Thyroid gland (tissue), 4 donors: ENCODE measurements around the gene LIPH. TPM values are rescaled to one million over a fixed set of nuclear protein-coding genes. Genes with fewer than 3 reads are reported as not detected.

Experiments
- DNase-seq, 2 donors: peaks; one replicate each; pipeline ENCODE4 v3.0.0-alpha.2; 2019
- H3K27ac ChIP-seq, 3 donors: fragments of 200-600 bp; sonication (generic); 1 replicate in 2 of 3; 2 replicates in 1 of 3; pipeline ENCODE4 v1.5.1; 2016 to 2019; ENCODE audit warnings: mild to moderate bottlenecking in 1 of 3, moderate library complexity in 1 of 3
- H3K27me3 ChIP-seq: fragments of 200-600 bp; sonication (generic); one replicate; pipeline ENCODE4 v1.5.1; 2019
- H3K36me3 ChIP-seq, 2 donors: fragments of 200-600 bp; sonication (generic); one replicate each; pipeline ENCODE4 v1.5.1; 2016 to 2019
- H3K4me1 ChIP-seq, 2 donors: fragments of 200-600 bp; sonication (generic); one replicate each; pipeline ENCODE4 v1.5.1; 2017 to 2019
- H3K4me3 ChIP-seq, 3 donors: fragments of 200-600 bp; sonication (generic); replicated peaks in 1 of 3; 1 replicate in 2 of 3; 2 replicates in 1 of 3; pipeline ENCODE4 v1.5.1; 2016; ENCODE audit warnings: mild to moderate bottlenecking in 1 of 3
- H3K9me3 ChIP-seq: fragments of 200-600 bp; sonication (generic); one replicate; pipeline ENCODE4 v1.5.1; 2017
- POLR2A ChIP-seq, 2 donors: fragments of 450-650 bp; IDR thresholded peaks; one replicate each; pipeline ENCODE4 v1.6.1; 2017; ENCODE audit warnings: antibody characterized with exemption in 2 of 2, mild to moderate bottlenecking in 2 of 2, moderate library complexity in 1 of 2
- WGBS, 2 donors: methylation state at CpG; one replicate each; pipeline ENCODE4 v1.1.5; 2017; 5-methylcytosine and 5-hydroxymethylcytosine counted together
- intact Hi-C: fragments of 100-400 bp; cut with DNase I; formaldehyde crosslinking; loops from one replicate; pipeline ENCODE4 v1.15.1; 2023
- total RNA-seq, 4 donors: library from RNA; depleted of rRNA; stranded (reverse); fragments of >200 nt; gene quantifications; one replicate each; pipeline ENCODE4 v1.2.3, GENCODE V29; 2016
- TF ChIP-seq, protein P1 (sequence below), 6 experiments: fragments of 200-600 bp in 3 of 6; fragments of 450-650 bp in 3 of 6; sonication (generic) in 3 of 6; IDR thresholded peaks; one replicate each; pipeline ENCODE4 v1.5.1; 2016 to 2019; ENCODE audit warnings: antibody characterized with exemption in 6 of 6, mild to moderate bottlenecking in 2 of 6, inconsistent platforms in 1 of 6, moderate library complexity in 1 of 6

The LIPH gene
- total RNA-seq, 4 donors from 2014 or later = 0.13 to 0.81 (median 0.29) TPM; not detected in 1

DNA sequence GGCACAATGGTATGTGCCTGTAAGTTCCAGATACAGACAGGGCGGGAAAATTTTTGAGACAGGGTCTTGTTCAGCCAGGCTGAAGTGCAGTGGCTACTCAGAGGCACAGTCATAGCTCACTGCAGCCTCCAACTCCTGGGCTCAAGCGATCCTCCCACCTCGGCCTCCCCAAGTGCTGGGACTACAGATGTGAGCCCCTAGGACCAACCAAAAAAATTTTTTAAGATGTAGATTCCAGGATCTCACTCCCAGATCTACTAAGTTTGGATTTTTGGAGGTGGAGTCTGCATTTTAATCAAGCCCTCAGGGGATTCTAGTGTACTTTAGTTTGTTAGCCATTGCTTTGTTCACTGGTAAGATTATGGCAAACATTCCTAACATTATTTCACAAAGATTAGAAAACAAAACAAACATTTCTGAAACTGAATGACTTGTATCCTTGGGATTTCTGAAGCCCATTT, 2.7 kb downstream of the LIPH start:
- WGBS, 2 donors = 84 to 97% methylated on average over 3 of the region's 3 CpGs
- H3K27me3 ChIP-seq = no peaks in the 10 kb centered on the region
- no peak overlapping the region for H3K4me3 ChIP-seq
- H3K36me3 ChIP-seq = no peaks in the 10 kb centered on the region
- DNase-seq = no peak
- H3K27ac ChIP-seq = no peak overlapping the region
- TF ChIP-seq, protein P1, sequence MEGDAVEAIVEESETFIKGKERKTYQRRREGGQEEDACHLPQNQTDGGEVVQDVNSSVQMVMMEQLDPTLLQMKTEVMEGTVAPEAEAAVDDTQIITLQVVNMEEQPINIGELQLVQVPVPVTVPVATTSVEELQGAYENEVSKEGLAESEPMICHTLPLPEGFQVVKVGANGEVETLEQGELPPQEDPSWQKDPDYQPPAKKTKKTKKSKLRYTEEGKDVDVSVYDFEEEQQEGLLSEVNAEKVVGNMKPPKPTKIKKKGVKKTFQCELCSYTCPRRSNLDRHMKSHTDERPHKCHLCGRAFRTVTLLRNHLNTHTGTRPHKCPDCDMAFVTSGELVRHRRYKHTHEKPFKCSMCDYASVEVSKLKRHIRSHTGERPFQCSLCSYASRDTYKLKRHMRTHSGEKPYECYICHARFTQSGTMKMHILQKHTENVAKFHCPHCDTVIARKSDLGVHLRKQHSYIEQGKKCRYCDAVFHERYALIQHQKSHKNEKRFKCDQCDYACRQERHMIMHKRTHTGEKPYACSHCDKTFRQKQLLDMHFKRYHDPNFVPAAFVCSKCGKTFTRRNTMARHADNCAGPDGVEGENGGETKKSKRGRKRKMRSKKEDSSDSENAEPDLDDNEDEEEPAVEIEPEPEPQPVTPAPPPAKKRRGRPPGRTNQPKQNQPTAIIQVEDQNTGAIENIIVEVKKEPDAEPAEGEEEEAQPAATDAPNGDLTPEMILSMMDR (IDR thresholded peaks at IDR 0.05) = no peak
- TF ChIP-seq POLR2A (IDR thresholded peaks at IDR 0.05) = no peak
- intact Hi-C loops = no loop called here
- no peaks in the 10 kb centered on the region for H3K4me1 ChIP-seq
- H3K9me3 ChIP-seq = no peaks in the 10 kb centered on the region

DNA sequence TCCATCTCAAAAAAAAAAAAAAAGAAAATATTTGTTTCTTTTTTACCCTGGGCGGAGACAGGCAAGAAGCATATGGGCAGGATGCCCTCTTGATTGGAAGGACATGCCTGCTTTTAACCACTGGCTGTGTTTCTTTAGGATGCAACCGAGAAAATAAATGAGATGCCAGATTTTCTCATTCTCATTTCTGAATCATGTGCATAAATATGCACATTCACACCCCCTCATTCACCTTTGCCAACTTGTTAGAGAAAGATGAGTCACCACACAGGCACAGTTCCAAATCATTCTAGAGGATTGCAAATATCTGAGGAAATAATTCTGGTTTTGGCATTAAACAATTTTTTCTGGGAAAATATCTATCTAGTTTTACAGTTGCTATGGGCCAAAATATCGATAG, 3.3 kb downstream of the LIPH start:
- WGBS, 2 donors = 66 to 68% methylated on average over 3 of the region's 3 CpGs
- Histone ChIP-seq H3K9me3 (no peaks in the 10 kb centered on the region), H3K27me3 (no peaks in the 10 kb centered on the region), H3K36me3 (no peaks in the 10 kb centered on the region), H3K27ac (no peak overlapping the region), H3K4me1 (no peaks in the 10 kb centered on the region), H3K4me3 (no peak overlapping the region)
- intact Hi-C loops = no loop called here
- TF ChIP-seq POLR2A (IDR thresholded peaks at IDR 0.05) = no peak
- TF ChIP-seq, protein P1 (IDR thresholded peaks at IDR 0.05) = no peak
- DNase-seq = peak in 1 of 2 donors; percentile 14

- intact Hi-C loops = no loop called here
- no peak for DNase-seq
- no peak overlapping the region for H3K27ac ChIP-seq
Measured at GRCh38 chr3:185540695-185541094, 11.7 kb downstream of the LIPH start.

GRCh38 chr3:185539934-185540333, 12.5 kb downstream of the LIPH start:
- DNase-seq = no peak
- intact Hi-C loops = no loop called here
- WGBS, 2 donors = 67 to 77% methylated on average over 2 of the region's 2 CpGs
- Histone ChIP-seq H3K27ac (no peak overlapping the region), H3K4me1 (no peaks in the 10 kb centered on the region), H3K9me3 (no peaks in the 10 kb centered on the region), H3K27me3 (no peaks in the 10 kb centered on the region), H3K4me3 (no peak overlapping the region), H3K36me3 (no peaks in the 10 kb centered on the region)
- no peak for TF ChIP-seq POLR2A (IDR thresholded peaks at IDR 0.05)
- TF ChIP-seq, protein P1 (IDR thresholded peaks at IDR 0.05) = no peak

More at GRCh38 chr3:185540695-185541094, 11.7 kb downstream of the LIPH start:
- no peak for TF ChIP-seq POLR2A (IDR thresholded peaks at IDR 0.05)
- TF ChIP-seq, protein P1 (IDR thresholded peaks at IDR 0.05) = no peak
- no peaks in the 10 kb centered on the region for H3K27me3 ChIP-seq
- no peaks in the 10 kb centered on the region for H3K36me3 ChIP-seq
- 89 to 91% methylated on average over 7 of the region's 7 CpGs for WGBS, 2 donors
- no peaks in the 10 kb centered on the region for H3K9me3 ChIP-seq
- H3K4me3 ChIP-seq = no peak overlapping the region
- no peaks in the 10 kb centered on the region for H3K4me1 ChIP-seq

DNA sequence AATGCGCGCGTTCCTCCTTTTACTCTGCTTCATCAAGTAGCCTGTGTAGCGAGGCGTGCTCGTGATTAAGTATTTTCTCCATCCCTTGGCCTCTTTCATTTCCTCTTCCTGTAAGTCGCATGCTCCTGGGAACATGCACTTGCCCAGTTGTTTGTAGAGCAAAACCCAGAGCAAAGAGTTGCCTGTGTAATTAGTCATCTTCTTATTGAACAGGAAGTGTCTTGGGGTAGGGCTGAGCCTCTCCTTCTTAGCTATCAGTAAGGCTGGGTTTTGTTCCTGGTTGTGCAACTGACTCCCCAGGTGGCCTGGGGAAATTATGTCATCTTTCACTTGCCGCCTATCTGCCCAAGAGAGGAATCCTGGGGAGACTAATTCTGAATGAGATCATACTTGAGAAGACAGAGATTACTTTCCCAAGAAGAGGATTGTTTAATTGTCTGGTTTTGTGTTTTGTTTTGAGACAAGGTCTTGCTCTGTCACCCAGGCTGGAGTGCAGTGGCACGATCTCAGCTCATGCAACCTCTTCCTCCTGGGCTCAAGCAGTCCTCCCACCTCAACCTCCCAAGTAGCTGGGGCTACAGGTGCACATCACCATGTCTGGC, 14.9 kb downstream of the LIPH start:
- Histone ChIP-seq H3K27ac (no peak overlapping the region), H3K4me3 (no peak overlapping the region), H3K4me1 (no peaks in the 10 kb centered on the region), H3K27me3 (no peaks in the 10 kb centered on the region), H3K36me3 (no peaks in the 10 kb centered on the region), H3K9me3 (no peaks in the 10 kb centered on the region)
- DNase-seq = peak; percentile 7 to 17
- TF ChIP-seq, protein P1 (IDR thresholded peaks at IDR 0.05) = no peak
- TF ChIP-seq POLR2A (IDR thresholded peaks at IDR 0.05) = no peak
- intact Hi-C loops = no loop called here
- WGBS, 2 donors = 28 to 34% methylated on average over 9 of the region's 9 CpGs
